ENCODE measurements around the gene NOL4L.
"Not testable (repeated sequence)": the region's sequence is repeated elsewhere in the genome, so short reads cannot be mapped to it uniquely, and the experiment has no call there.

The NOL4L gene

GRCh38 chr20:32595143-32595542 is 10.0 kb upstream of the NOL4L start:
- Histone ChIP-seq H3K4me3 (replicated peaks; ENCODE audit: insufficient read depth, low read length) (no peak overlapping the region), H3K27me3 (ENCODE audit: insufficient read depth, poor library complexity, severe bottlenecking) (no peaks in the 10 kb centered on the region), H3K27ac (replicated peaks) (no peak overlapping the region)
- TF ChIP-seq CTCF (IDR thresholded peaks at IDR 0.05; ENCODE audit: insufficient read depth, low read length) (no peak), REST (IDR thresholded peaks at IDR 0.05; ENCODE audit: insufficient replicate concordance, low read depth) (no peak), POLR2AphosphoS5 (IDR thresholded peaks at IDR 0.05; ENCODE audit: low read depth) (no peak), GABPA (IDR thresholded peaks at IDR 0.05; ENCODE audit: low read depth) (no peak), SPI1 (IDR thresholded peaks at IDR 0.05; ENCODE audit: borderline replicate concordance, low read depth) (no peak)
- DNase-seq (ENCODE audit: low read depth in 1 of 2, low spot score in 1 of 2) = no peak

GRCh38 chr20:32594669-32595068 is 9.5 kb upstream of the NOL4L start:
- DNase-seq (ENCODE audit: low read depth in 1 of 2, low spot score in 1 of 2); H3K4me3 ChIP-seq (replicated peaks; ENCODE audit: insufficient read depth, low read length); H3K27me3 ChIP-seq (ENCODE audit: insufficient read depth, poor library complexity, severe bottlenecking); H3K27ac ChIP-seq (replicated peaks): not testable (repeated sequence)

GRCh38 chr20:32594204-32594603 is 9.1 kb upstream of the NOL4L start:
- no peak overlapping the region for H3K4me3 ChIP-seq (replicated peaks; ENCODE audit: insufficient read depth, low read length)
- no peak overlapping the region for H3K27ac ChIP-seq (replicated peaks)
- H3K27me3 ChIP-seq (ENCODE audit: insufficient read depth, poor library complexity, severe bottlenecking) = no peaks in the 10 kb centered on the region
- no peak for TF ChIP-seq POLR2AphosphoS5 (IDR thresholded peaks at IDR 0.05; ENCODE audit: low read depth)
- no peak for TF ChIP-seq SPI1 (IDR thresholded peaks at IDR 0.05; ENCODE audit: borderline replicate concordance, low read depth)
- TF ChIP-seq GABPA (IDR thresholded peaks at IDR 0.05; ENCODE audit: low read depth) = no peak
- no peak for TF ChIP-seq REST (IDR thresholded peaks at IDR 0.05; ENCODE audit: insufficient replicate concordance, low read depth)
- TF ChIP-seq CTCF (IDR thresholded peaks at IDR 0.05; ENCODE audit: insufficient read depth, low read length) = no peak
- DNase-seq (ENCODE audit: low read depth in 1 of 2, low spot score in 1 of 2) = no peak

GRCh38 chr20:32592616-32593015 is 7.5 kb upstream of the NOL4L start:
- DNase-seq (ENCODE audit: low read depth in 1 of 2, low spot score in 1 of 2); H3K4me3 ChIP-seq (replicated peaks; ENCODE audit: insufficient read depth, low read length); H3K27me3 ChIP-seq (ENCODE audit: insufficient read depth, poor library complexity, severe bottlenecking): not testable (repeated sequence)

GRCh38 chr20:32592022-32592421 is 6.9 kb upstream of the NOL4L start:
- H3K27me3 ChIP-seq (ENCODE audit: insufficient read depth, poor library complexity, severe bottlenecking) = peaks cover 3% of the 10 kb centered on the region
- TF ChIP-seq CTCF (IDR thresholded peaks at IDR 0.05; ENCODE audit: insufficient read depth, low read length) = no peak
- TF ChIP-seq SPI1 (IDR thresholded peaks at IDR 0.05; ENCODE audit: borderline replicate concordance, low read depth) = no peak
- no peak for TF ChIP-seq GABPA (IDR thresholded peaks at IDR 0.05; ENCODE audit: low read depth)
- no peak for TF ChIP-seq REST (IDR thresholded peaks at IDR 0.05; ENCODE audit: insufficient replicate concordance, low read depth)
- no peak for TF ChIP-seq POLR2AphosphoS5 (IDR thresholded peaks at IDR 0.05; ENCODE audit: low read depth)
- no peak for DNase-seq (ENCODE audit: low read depth in 1 of 2, low spot score in 1 of 2)

More at GRCh38 chr20:32592616-32593015, 7.5 kb upstream of the NOL4L start:
- H3K27ac ChIP-seq (replicated peaks) = not testable (repeated sequence)

More at GRCh38 chr20:32592022-32592421, 6.9 kb upstream of the NOL4L start:
- no peak overlapping the region for H3K27ac ChIP-seq (replicated peaks)
- H3K4me3 ChIP-seq (replicated peaks; ENCODE audit: insufficient read depth, low read length) = no peak overlapping the region

All from HL-60 (cell line).